ENCODE results near the gene OR5M3.

- no peak for TF ChIP-seq POLR2AphosphoS5 (IDR thresholded peaks at IDR 0.05)
- TF ChIP-seq POLR2A (IDR thresholded peaks at IDR 0.05) = no peak
- TF ChIP-seq CTCF (IDR thresholded peaks at IDR 0.05) = no peak
Observed at GRCh38 chr11:56473252-56473651, at the start of gene OR5M3.
